CD4-positive, alpha-beta T cell treated with Interleukin-21 for 1 hour (primary cell): Measurements from ENCODE around the gene CCDC124.
A peak's percentile ranks its signal among the peaks of the same experiment; 100 is the strongest.

Experiments
- DNase-seq: peaks from one replicate; pipeline ENCODE4 v3.0.0-alpha.2; 2020

Gene CCDC124

GRCh38 chr19:17937371-17937900, 4.6 kb downstream of the CCDC124 start:
- no peak for DNase-seq

DNA sequence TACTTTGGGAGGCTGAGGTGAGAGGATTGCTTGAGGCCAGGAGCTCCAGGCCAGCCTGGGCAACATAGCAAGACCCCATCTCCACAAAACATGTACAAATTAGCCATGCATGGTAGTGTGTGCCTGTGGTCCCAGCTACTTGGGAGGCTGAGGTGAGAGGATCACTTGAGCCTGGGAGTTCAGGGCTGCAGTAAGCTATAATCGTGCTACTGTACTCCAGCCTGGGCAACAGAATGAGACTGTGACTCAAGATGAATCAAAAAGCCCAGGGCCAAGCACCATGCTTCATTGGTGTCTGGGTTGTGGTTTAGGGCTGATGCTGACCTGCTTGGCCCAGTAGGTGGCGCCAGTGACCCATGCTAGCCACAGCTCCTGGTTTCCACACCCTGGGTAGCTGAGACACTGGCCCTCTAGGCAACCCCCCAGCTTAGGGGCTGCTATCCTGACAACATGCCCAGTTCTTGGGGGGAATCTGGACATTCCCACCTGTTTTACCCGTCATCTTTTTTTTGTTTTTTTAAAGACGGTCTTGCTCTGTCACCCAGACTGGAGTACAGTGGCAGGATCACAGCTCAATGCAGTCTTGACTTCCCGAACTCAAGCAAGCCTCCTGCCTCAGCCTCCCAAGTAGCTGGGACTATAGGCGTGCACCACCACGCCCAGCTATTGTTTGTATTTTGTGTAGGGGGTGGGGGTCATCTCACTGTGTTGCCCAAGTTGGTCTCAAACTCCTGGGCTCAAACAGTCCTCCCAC, 5.5 kb downstream of the CCDC124 start:
- peak; percentile 85 for DNase-seq

GRCh38 chr19:17942181-17942580, 9.4 kb downstream of the CCDC124 start:
- no peak for DNase-seq

GRCh38 chr19:17942582-17943273, 9.9 kb downstream of the CCDC124 start:
- DNase-seq, result no peak

GRCh38 chr19:17943274-17944221, 10.7 kb downstream of the CCDC124 start:
- no peak for DNase-seq

DNA sequence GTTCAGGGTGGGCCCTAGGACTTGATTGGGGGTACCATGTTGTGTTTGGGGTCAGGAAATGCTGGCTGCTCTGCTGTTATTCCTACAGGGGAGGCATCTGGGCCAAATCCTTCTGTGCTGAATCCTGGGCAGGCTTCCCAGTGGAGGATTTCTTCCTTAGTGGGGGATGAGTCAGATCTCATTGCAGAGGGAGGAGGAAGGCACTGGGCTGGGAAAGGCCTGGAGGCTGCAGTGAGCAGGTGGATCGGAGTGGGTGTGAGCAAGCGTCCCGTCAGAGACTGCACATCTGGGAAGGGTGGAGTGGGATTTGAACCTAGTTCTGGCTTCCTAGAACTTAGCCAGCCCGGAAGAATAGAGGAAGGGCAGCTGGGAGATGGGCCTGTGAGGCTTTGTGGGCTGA, 11.5 kb downstream of the CCDC124 start:
- no peak for DNase-seq

- peak; percentile 49 for DNase-seq
Measured at GRCh38 chr19:17946965-17947784, 14.4 kb downstream of the CCDC124 start.

DNA sequence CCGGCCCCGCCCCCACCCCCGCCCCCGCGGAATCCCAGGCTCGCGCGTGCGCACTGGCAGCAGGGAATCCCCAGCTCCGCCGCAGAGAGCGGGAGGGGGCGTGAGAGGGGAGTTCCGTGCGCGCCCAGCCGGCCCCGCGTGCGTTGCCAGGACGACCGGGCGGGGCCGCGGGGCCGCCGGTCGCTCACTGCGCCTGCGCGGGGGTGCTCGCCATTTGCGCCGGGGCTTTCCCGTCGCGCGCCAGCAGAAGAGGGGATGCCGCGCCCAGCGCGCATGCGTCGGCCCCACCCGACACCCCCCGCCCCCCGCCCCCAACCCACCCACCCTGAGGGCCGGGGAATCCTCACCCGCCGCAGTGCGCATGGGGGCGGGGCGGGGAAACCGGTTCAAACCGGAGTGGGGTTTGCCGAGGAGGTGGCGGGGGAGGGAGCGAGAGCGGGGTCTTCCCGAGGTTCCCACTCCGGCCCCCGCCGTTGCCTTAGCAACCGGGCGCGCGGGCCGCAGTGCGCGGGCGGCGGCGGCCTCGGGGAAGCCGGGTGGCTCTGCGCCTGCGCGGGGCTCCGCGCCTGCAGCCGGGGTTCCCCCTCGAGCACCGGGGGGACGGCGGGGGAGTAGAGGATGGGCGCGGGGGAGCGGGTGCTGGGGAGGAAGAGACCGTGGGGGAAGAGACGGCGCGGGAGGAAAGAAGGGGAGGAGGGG, 15.1 kb downstream of the CCDC124 start:
- peak; percentile 96 for DNase-seq

- no peak for DNase-seq
Measured at GRCh38 chr19:17948514-17948900, 15.7 kb downstream of the CCDC124 start.

DNA sequence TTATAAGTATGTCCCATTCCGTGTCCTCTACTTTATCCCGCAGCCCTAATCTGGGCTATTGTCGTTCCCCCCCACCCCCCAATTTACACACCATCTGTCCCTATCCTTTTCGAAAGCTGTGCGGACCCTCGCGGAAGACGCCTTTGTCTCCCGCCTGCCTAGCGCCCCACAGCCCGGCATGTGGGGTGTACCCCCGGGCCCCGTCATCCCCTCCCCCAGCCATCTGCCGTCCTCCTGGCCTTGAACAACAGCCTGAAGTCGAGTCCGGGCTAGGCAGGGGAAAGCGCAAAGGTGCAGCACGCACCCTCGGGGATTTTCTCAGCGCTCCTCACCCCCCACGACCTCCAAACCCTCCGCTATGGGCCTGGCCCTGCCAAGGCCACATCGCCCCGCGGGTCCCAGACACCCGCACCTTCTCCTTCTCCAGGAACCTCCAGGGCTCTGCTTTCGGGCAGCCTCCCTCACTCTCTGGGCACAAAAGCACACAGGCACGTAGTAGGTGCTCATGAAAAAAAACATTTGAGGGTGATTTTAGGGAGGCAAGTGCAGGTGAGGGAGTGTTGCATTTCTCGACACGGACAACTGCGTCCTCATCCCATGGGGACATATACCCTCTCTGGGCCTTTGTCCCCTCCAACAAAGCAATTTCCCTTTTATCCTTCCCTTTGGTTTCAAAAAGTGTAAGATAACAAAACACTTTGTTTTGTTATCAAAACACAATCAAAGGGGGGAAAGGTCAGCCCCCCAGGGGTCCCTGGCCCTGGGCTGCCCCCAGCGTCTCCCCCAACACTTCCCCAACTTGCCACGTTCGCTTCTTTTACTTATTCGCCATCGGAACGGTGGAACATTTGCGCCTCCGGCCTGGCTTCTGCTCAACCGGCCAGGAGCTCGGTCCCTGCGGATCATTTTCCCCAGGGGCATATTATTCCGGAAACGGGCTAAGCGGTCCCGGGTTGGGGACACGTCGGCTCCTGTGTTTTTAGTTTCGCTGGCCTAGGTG, 16.4 kb downstream of the CCDC124 start:
- no peak for DNase-seq

DNA sequence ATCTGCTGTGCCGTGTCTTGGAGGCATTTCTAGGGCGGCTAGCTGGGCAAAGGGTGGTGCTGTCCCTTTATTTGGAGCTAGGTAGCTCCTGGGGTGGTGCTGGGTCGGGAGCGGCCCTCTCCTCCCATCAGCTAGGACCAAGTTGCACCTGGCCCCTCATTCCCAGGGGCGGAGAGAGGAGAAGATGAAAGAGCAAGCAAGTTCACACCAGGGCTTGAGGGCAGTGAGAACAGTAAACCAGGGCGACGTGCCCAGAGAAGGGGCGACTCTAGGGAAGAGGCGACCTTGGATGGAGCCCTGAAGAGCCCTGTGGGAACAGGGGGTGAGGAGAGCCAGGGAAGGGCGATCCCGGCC, 17.1 kb downstream of the CCDC124 start:
- DNase-seq, result no peak

- DNase-seq, result peak; percentile 70
Measured at GRCh38 chr19:17950310-17951156, 17.7 kb downstream of the CCDC124 start.

DNA sequence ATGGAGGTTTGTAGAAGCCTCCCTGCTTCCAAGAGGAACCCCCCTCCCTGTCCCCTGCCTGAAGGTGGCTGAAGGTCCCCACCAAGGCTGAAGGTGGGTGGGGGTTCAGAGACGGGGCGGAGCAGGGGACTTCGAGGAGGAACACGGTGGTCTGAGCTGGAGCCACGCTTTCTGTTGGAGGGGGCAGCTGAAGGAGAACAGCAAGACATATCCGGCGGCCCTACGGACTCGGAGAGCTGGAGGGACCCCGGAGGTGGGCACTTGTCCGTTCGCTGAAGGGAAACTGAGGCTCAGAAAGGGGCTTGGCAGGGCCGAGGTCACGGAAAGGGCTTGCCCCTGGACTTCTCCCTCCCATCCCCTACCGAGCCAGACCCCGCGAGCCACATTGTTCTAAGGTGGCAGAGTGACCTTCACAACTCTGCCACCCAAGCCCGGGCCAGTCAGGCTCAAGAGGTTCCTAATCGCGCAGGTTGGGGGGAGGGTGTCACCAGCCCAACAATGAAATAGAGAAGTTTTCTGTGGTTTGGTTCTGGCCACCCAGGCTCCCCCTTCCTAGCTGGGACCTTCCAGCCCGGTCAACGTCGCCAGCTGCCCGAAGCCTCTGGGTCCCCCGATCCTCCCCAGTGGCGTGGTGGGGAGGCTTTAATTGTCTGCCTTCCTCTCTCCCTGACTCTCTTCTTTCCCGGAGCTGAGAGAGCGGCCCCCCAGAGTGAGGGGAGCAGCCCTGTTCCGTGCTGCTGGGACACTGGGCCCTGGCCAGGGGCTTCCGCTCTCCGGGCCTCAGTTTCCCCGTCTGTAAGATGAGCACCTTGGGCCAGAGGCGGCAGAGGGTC, 18.6 kb downstream of the CCDC124 start:
- no peak for DNase-seq

DNA sequence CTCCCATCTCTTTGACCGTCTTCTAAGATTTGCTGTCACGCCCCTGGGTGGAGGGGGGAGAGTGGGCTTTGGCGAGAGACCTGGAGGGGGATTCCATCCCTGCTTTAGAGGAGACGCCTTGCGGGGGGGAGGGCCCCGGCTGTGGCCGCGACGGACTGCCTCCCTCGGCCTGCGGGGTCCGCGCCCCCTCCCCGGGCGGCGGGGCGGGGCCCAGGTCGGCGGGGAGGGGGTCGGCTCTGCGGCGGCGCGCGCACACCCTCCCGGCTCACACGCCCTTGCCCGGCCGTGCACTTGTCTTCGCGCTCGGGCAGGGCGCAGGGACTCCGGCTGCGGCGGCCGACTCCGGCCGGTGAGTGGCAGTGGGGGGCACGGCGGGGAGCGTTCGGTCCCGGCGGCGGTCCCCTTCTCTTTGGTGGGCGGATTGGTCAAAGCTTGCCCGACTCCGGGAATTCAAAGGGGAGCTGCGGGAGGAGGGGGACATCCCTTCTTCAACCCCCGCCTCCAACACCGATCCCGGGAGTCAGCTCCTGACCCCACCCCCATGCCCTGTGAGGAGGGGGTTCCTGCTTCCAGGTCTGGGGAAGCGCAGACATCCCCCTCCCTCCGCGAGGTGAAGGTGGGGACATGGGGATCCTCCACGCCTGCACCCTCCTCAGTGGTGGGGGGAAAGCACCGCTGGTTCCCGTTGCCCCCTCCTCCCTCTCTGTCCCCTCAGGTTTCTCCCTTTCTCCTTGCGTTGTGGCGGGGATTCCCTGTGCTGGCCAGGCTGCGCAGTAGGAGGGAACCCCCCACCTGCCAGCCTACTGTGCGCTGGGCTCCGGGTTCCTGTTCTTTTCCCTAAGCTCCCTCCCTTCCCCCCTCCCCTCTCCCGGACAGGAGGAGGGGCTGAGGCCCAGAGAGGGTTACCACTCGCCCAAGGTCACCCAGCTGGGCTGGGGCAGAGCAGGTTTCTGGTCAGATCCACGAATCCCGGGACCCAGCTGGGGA, 19.5 kb downstream of the CCDC124 start:
- peak; percentile 35 for DNase-seq

DNA sequence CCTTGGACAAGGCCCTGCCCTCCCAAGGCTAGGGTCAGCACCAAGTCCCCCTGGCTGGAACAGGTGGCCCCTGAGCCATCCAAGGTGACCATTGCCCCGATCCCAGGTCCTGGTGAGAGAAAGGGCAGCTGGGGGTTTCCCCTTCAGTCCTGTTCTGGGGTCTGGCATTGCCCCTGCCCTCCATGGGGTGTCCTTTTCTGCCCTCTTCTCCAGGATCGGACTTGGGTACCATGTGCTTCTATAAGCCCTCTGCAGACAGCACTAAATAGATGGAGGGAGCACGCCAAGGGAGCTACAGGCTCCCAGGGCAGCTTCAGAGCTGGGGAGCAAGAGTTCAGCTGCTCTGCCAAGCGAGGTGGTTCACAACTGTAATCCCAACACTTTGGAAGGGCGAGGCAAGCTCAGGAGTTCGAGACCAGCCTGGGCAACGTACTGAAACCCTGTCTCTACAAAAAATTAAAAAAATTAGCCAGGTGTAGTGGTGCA, 20.5 kb downstream of the CCDC124 start:
- no peak for DNase-seq

DNA sequence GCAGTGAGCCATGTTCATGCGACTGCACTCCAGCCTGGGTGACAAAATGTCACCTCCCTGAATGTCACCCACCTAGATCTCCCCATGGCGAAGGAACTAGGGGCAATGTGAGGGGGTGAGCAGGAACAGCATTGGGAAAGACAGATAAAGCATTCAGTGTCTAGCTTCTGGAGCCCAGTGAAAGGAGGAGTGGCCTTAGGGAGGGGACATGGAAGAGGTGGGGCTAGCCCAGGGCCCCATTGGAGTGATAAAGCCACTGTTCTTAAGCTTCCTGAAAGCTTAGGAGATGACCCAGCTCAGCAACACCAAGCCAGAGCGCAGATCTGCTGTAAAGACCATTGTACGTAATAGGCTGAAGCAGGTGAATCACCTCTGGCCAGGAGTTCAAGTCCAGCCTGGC, 21.1 kb downstream of the CCDC124 start:
- no peak for DNase-seq

- no peak for DNase-seq
Measured at GRCh38 chr19:17954401-17954800, 21.6 kb downstream of the CCDC124 start.
